H1 (cell line): Measurements from ENCODE around the gene SLC31A2. TPM values are rescaled to one million over a fixed set of nuclear protein-coding genes. Genes with fewer than 3 reads are reported as not detected.

ENCODE experiments used
- BCL11A ChIP-seq, 2 experiments: IDR thresholded peaks; one replicate each; pipeline ENCODE4 v1.6.1; 2011; ENCODE audit warnings: low read depth in 2 of 2, low read length in 2 of 2, mild to moderate bottlenecking in 2 of 2
- CHD1 ChIP-seq: IDR thresholded peaks from 2 replicates; pipeline ENCODE4 v1.6.1; 2012; ENCODE audit warnings: low read depth, low read length, improper control_type of control experiment
- CHD2 ChIP-seq: IDR thresholded peaks from 2 replicates; pipeline ENCODE4 v1.6.1; 2012; ENCODE audit warnings: low read length, improper control_type of control experiment
- CREB1 ChIP-seq: IDR thresholded peaks from 2 replicates; pipeline ENCODE4 v1.6.1; 2012; ENCODE audit warnings: inconsistent platforms
- EP300 ChIP-seq, 2 experiments: IDR thresholded peaks; 1 replicate in 1 of 2; 2 replicates in 1 of 2; pipeline ENCODE4 v1.6.1; 2011 to 2012; ENCODE audit warnings: low read depth in 2 of 2, low read length in 2 of 2, mild to moderate bottlenecking in 2 of 2, borderline replicate concordance in 1 of 2, inconsistent platforms in 1 of 2, moderate library complexity in 1 of 2
- GTF2F1 ChIP-seq: IDR thresholded peaks from 2 replicates; pipeline ENCODE4 v1.6.1; 2012; ENCODE audit warnings: low read depth, low read length, improper control_type of control experiment, borderline replicate concordance
- HDAC6 ChIP-seq: IDR thresholded peaks from one replicate; pipeline ENCODE4 v1.7.1; 2012; ENCODE audit warnings: low read depth, mild to moderate bottlenecking, inconsistent platforms, low read length, moderate library complexity
- JUND ChIP-seq: IDR thresholded peaks from 2 replicates; pipeline ENCODE4 v1.6.1; 2011; ENCODE audit warnings: mild to moderate bottlenecking, improper control_type of control experiment, low read length
- PHF8 ChIP-seq: fragments of 200-600 bp; sonication (generic); conservative IDR thresholded peaks from 2 replicates; pipeline ENCODE4 v1.7.1; 2012; ENCODE audit warnings: low read depth, mild to moderate bottlenecking, inconsistent platforms, low read length, moderate library complexity
- SIN3A ChIP-seq, 2 experiments: IDR thresholded peaks in 1 of 2; conservative IDR thresholded peaks in 1 of 2; 2 replicates each; pipeline ENCODE4 v1.6.1; 2011 to 2012; ENCODE audit warnings: low read length in 2 of 2, improper control_type of control experiment in 1 of 2, low read depth in 1 of 2, mild to moderate bottlenecking in 1 of 2
- SIRT6 ChIP-seq: IDR thresholded peaks from one replicate; pipeline ENCODE4 v1.7.1; 2012; ENCODE audit warnings: low read length, inconsistent platforms
- SIX5 ChIP-seq: IDR thresholded peaks from 2 replicates; pipeline ENCODE4 v1.6.1; 2011; ENCODE audit warnings: mild to moderate bottlenecking, low read depth, low read length
- SP4 ChIP-seq: IDR thresholded peaks from 2 replicates; pipeline ENCODE4 v1.6.1; 2012; ENCODE audit warnings: low read length, inconsistent platforms
- TCF12 ChIP-seq: IDR thresholded peaks from 2 replicates; pipeline ENCODE4 v1.6.1; 2011; ENCODE audit warnings: low read depth, mild to moderate bottlenecking, low read length
- ZNF274 ChIP-seq: IDR thresholded peaks from 2 replicates; pipeline ENCODE4 v1.7.0; 2012; ENCODE audit warnings: low read length, borderline replicate concordance; ENCODE audit errors: extremely low read depth
- polyA plus RNA-seq, 7 experiments: library from polyadenylated mRNA; depleted of rRNA in 3 of 7; stranded (reverse) in 5 of 7; unstranded in 2 of 7; fragments of >200 nt in 5 of 7; fragments of 200-250 nt in 2 of 7; gene quantifications; 1 replicate in 5 of 7; 2 replicates in 1 of 7; 4 replicates in 1 of 7; pipeline versions ENCODE4 v1.2.1 to v1.2.3, GENCODE V29; 2011 to 2013; ENCODE audit warnings: missing spikeins in 2 of 7, mixed read lengths in 2 of 7
- total RNA-seq: library from RNA; stranded (reverse); fragmentation: NEBNext Ultra II Directional; extraction: Animal tissue kit (Norgen Biotek cat#: 25700); gene quantifications from 2 replicates; pipeline ENCODE4 v1.2.1, GENCODE V29; 2021
- TF ChIP-seq, protein P1 (sequence below): IDR thresholded peaks from 2 replicates; pipeline ENCODE4 v1.6.1; 2011; ENCODE audit warnings: low read length, improper control_type of control experiment
- TF ChIP-seq, protein P2 (sequence below), 3 experiments: IDR thresholded peaks; 1 replicate in 2 of 3; 2 replicates in 1 of 3; pipeline versions ENCODE4 v1.5.1 to v1.6.1; 2011; ENCODE audit warnings: low read length in 3 of 3, mild to moderate bottlenecking in 3 of 3, inconsistent platforms in 2 of 3, low read depth in 1 of 3, moderate library complexity in 1 of 3; ENCODE audit not compliant: insufficient read depth in 1 of 3; ENCODE audit errors: control extremely low read depth in 1 of 3
- TF ChIP-seq, protein P3 (sequence below): IDR thresholded peaks from 2 replicates; pipeline ENCODE4 v1.6.1; 2012; ENCODE audit warnings: inconsistent platforms
- TF ChIP-seq, protein P4 (sequence below): IDR thresholded peaks from 2 replicates; pipeline ENCODE4 v1.6.1; 2012; ENCODE audit warnings: inconsistent platforms

SLC31A2 gene
- total and polyA plus RNA-seq, 2 of the 8 experiments (the other 6 are each of a cell fraction or from before 2014, with no cell fraction given): 2.0 to 2.9 TPM

DNA sequence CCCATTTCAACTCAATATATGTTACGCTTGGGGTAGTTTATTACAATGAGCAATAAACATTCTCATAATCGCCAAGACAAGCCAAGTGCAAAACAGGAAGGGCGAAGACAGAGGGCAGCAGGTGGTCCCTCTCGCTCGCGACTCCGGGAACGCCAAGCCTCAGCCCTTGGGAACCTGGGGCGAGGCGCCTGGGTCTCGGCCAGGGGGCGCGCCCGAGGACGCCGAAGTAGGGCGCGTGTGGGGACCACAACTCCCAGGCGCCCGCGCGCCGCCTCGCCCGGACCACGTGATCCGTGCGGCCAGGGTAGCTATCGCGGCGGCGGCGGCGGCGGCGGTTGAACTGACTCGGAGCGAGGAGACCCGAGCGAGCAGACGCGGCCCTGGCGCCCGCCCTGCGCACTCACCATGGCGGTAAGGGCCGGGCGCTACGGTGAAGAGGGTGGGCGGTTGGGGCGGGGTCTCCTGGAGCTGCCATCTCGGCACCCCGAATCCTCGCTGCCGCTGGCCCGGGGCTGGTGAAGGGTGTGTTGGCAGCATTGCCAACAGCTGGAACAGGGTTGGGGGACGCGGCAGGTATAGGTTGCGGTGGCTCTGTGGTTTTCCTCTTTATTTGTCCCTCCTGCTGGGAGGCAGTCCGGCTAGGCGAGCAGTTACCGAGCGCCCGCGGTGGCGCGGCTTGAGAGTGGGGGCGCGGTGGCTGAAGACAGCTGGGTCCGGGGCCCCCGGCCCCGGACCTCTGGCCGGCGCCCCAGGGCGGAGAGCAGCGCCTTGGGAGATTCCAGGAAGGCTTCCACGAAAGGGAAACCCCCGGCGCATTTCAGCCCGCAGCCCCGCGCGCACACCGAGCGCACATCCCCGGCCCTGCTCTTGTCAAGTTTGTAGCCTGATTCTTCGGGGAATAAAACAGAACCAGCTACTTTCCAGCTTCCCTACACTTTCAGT lies at the start of gene SLC31A2 (continued):
- TF ChIP-seq ZNF274 (no peak), EP300 (IDR thresholded peaks at IDR 0.05; ENCODE audit: borderline replicate concordance in 1 of 2, low read depth in 2 of 2, low read length in 2 of 2) (peak in 1 of 2 experiments; percentile 55; a peak in 1 of 3 replicates), CHD2 (no peak), SIRT6 (no peak), SIX5 (peak; percentile 49), SIN3A (conservative IDR thresholded peaks at IDR 0.05 in 1 of 2, IDR thresholded peaks at IDR 0.05 in 1 of 2; ENCODE audit: low read depth in 1 of 2, low read length in 2 of 2) (peak in 1 of 2 experiments; percentile 62; a peak in 2 of 4 replicates), CREB1 (peak; percentile 50), JUND (no peak), SP4 (no peak), PHF8 (peak; percentile 46; the same call in 1 of the 2 replicates), TCF12 (no peak), GTF2F1 (no peak), HDAC6 (no peak), CHD1 (no peak), BCL11A (IDR thresholded peaks at IDR 0.05; ENCODE audit: low read depth in 2 of 2, low read length in 2 of 2) (no peak)
- TF ChIP-seq, protein P1, sequence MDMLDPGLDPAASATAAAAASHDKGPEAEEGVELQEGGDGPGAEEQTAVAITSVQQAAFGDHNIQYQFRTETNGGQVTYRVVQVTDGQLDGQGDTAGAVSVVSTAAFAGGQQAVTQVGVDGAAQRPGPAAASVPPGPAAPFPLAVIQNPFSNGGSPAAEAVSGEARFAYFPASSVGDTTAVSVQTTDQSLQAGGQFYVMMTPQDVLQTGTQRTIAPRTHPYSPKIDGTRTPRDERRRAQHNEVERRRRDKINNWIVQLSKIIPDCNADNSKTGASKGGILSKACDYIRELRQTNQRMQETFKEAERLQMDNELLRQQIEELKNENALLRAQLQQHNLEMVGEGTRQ: peak; percentile 88
- TF ChIP-seq, protein P2, sequence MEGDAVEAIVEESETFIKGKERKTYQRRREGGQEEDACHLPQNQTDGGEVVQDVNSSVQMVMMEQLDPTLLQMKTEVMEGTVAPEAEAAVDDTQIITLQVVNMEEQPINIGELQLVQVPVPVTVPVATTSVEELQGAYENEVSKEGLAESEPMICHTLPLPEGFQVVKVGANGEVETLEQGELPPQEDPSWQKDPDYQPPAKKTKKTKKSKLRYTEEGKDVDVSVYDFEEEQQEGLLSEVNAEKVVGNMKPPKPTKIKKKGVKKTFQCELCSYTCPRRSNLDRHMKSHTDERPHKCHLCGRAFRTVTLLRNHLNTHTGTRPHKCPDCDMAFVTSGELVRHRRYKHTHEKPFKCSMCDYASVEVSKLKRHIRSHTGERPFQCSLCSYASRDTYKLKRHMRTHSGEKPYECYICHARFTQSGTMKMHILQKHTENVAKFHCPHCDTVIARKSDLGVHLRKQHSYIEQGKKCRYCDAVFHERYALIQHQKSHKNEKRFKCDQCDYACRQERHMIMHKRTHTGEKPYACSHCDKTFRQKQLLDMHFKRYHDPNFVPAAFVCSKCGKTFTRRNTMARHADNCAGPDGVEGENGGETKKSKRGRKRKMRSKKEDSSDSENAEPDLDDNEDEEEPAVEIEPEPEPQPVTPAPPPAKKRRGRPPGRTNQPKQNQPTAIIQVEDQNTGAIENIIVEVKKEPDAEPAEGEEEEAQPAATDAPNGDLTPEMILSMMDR (IDR thresholded peaks at IDR 0.05; ENCODE audit: control extremely low read depth in 1 of 3, insufficient read depth in 1 of 3, low read depth in 1 of 3, low read length in 3 of 3): peak; percentile 25 to 35 (median 29); a peak in 3 of 4 replicates
- TF ChIP-seq, protein P3, sequence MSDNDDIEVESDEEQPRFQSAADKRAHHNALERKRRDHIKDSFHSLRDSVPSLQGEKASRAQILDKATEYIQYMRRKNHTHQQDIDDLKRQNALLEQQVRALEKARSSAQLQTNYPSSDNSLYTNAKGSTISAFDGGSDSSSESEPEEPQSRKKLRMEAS: 0 out of 2 replicates have a peak, but pooled peaks have one; percentile 43
- TF ChIP-seq, protein P4, sequence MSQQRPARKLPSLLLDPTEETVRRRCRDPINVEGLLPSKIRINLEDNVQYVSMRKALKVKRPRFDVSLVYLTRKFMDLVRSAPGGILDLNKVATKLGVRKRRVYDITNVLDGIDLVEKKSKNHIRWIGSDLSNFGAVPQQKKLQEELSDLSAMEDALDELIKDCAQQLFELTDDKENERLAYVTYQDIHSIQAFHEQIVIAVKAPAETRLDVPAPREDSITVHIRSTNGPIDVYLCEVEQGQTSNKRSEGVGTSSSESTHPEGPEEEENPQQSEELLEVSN: no peak
